ENCODE measurements around the gene KRT20. TPM values are rescaled to one million over a fixed set of nuclear protein-coding genes. Genes with fewer than 3 reads are reported as not detected.

The KRT20 gene
- total and polyA plus RNA-seq, 12 donors: 0.23 to 0.64 (median 0.39) TPM; not detected in 8

- no peaks in the 10 kb centered on the region for H3K36me3 ChIP-seq (replicated peaks in 1 of 2)
- DNase-seq: no peak
- WGBS, 4 donors: 28 to 47% (median 45%) methylated on average over 3 of the region's 3 CpGs
- intact Hi-C loops (cut with DNase I): loop anchor here in 1 of 2 donors (5.0 kb wide), 2 partner anchors 412 to 637 kb away; no protein-coding TSS in a partner anchor
- H3K4me3 ChIP-seq: no peak overlapping the region
- H3K9me3 ChIP-seq (replicated peaks in 1 of 3): no peaks in the 10 kb centered on the region
- peaks cover 0 to 14% of the 10 kb centered on the region in 2 donors for H3K4me1 ChIP-seq (replicated peaks in 1 of 2)
- H3K27me3 ChIP-seq: peaks cover 8% of the 10 kb centered on the region
- TF ChIP-seq POLR2A (IDR thresholded peaks at IDR 0.05) (no peak), CTCF (IDR thresholded peaks at IDR 0.05) (no peak)
- peak overlapping the region in 1 of 5 donors; percentile 5 for H3K27ac ChIP-seq
Measured at GRCh38 chr17:40910441-40910841, 25.4 kb upstream of the KRT20 start.

- H3K36me3 ChIP-seq (replicated peaks in 1 of 2): no peaks in the 10 kb centered on the region
- no peak for DNase-seq
- TF ChIP-seq POLR2A (IDR thresholded peaks at IDR 0.05) (no peak), CTCF (IDR thresholded peaks at IDR 0.05) (no peak)
- intact Hi-C loops (cut with DNase I): loop anchor here (5.0 to 10.0 kb wide), 4 partner anchors 413 to 753 kb away; no protein-coding TSS in a partner anchor
- peaks cover 8% of the 10 kb centered on the region for H3K27me3 ChIP-seq
- peak overlapping the region in 1 of 5 donors; percentile 5 for H3K27ac ChIP-seq
- H3K9me3 ChIP-seq (replicated peaks in 1 of 3): no peaks in the 10 kb centered on the region
- H3K4me1 ChIP-seq (replicated peaks in 1 of 2): peaks cover 0 to 9% of the 10 kb centered on the region in 2 donors
- 45 to 53% (median 49%) methylated on average over 4 of the region's 4 CpGs for WGBS, 4 donors
- no peak overlapping the region for H3K4me3 ChIP-seq
Measured at GRCh38 chr17:40909755-40910154, 24.7 kb upstream of the KRT20 start.

GRCh38 chr17:40909351-40909750 is 24.3 kb upstream of the KRT20 start:
- peaks cover 0 to 9% of the 10 kb centered on the region in 2 donors for H3K4me1 ChIP-seq (replicated peaks in 1 of 2)
- intact Hi-C loops (cut with DNase I): loop anchor here (5.0 to 10.0 kb wide), 2 partner anchors 415 to 753 kb away; no protein-coding TSS in a partner anchor
- no peaks in the 10 kb centered on the region for H3K9me3 ChIP-seq (replicated peaks in 1 of 3)
- TF ChIP-seq POLR2A (IDR thresholded peaks at IDR 0.05) (no peak), CTCF (IDR thresholded peaks at IDR 0.05) (peak; percentile 58 to 96 (median 80))
- no peaks in the 10 kb centered on the region for H3K36me3 ChIP-seq (replicated peaks in 1 of 2)
- DNase-seq: peak; percentile 76 to 94 (median 90)
- H3K27me3 ChIP-seq: peaks cover 8% of the 10 kb centered on the region
- H3K4me3 ChIP-seq: no peak overlapping the region
- no peak overlapping the region for H3K27ac ChIP-seq
- WGBS, 4 donors: 0 to 2% (median 1%) methylated on average over 5 of the region's 5 CpGs

GRCh38 chr17:40906613-40907012 is 21.6 kb upstream of the KRT20 start:
- Histone ChIP-seq H3K27ac (no peak overlapping the region), H3K36me3 (replicated peaks in 1 of 2) (no peaks in the 10 kb centered on the region), H3K4me3 (no peak overlapping the region), H3K27me3 (peaks cover 8% of the 10 kb centered on the region), H3K9me3 (replicated peaks in 1 of 3) (no peaks in the 10 kb centered on the region), H3K4me1 (replicated peaks in 1 of 2) (peaks cover 0 to 9% of the 10 kb centered on the region in 2 donors)
- 80 to 87% (median 85%) methylated on average over 4 of the region's 4 CpGs for WGBS, 4 donors
- DNase-seq: no peak
- intact Hi-C loops (cut with DNase I): loop anchor here (5.0 to 10.0 kb wide), 2 partner anchors 418 to 756 kb away; no protein-coding TSS in a partner anchor
- TF ChIP-seq POLR2A (IDR thresholded peaks at IDR 0.05): no peak
- no peak for TF ChIP-seq CTCF (IDR thresholded peaks at IDR 0.05)
